ENCODE data around the gene ANKRD2.

ANKRD2 gene

DNA sequence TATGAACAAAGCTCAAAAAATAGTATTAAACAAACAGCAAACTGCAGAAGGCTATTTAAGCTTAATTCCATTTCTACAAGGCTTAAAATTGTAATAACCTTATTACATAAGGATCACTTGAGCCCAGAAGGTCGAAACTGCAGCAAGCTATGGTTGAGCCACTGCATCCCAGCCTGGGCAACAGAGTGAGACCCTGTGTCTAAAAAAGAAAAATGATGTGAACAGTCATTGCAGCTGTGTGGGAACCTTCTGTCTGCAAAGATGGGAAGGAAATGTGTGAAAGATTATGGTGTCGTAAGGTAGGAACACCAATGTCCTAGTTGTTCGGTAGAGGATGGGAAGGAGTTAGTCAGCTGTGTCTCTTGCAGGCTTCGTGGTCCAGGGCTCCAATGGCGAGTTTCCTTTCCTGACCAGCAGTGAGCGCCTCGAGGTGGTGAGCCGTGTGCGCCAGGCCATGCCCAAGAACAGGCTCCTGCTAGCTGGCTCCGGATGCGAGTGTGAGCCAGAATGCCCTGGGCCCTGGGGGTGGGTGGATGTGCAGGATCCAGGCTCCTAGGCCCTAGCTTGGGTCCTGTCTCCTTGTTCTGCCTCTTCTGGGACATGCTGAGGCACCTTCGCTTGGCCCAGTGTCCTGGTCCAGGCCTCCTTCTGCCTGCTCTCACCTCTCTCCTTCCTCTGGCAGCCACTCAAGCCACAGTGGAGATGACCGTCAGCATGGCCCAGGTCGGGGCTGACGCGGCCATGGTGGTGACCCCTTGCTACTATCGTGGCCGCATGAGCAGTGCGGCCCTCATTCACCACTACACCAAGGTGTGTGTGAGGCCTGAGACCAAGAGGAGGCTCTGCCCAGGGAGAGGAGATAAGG lies 26.1 kb downstream of the ANKRD2 start:
- TF ChIP-seq Cebpa-rat (IDR thresholded peaks at IDR 0.05): no peak
- H3K4me3 ChIP-seq: no peak overlapping the region
- no peak overlapping the region for H3K9ac ChIP-seq
- H3K9me3 ChIP-seq: no peaks in the 10 kb centered on the region
- H3K4me2 ChIP-seq: peak overlapping the region; percentile 31; the same call in 1 of the 2 replicates
- H4K20me1 ChIP-seq: no peaks in the 10 kb centered on the region
- H3K4me1 ChIP-seq: peaks cover 6% of the 10 kb centered on the region; the same call in 1 of the 2 replicates
- no peaks in the 10 kb centered on the region for H3K36me3 ChIP-seq
- no peak overlapping the region for H3K27ac ChIP-seq
- no peaks in the 10 kb centered on the region for H3K27me3 ChIP-seq

DNA sequence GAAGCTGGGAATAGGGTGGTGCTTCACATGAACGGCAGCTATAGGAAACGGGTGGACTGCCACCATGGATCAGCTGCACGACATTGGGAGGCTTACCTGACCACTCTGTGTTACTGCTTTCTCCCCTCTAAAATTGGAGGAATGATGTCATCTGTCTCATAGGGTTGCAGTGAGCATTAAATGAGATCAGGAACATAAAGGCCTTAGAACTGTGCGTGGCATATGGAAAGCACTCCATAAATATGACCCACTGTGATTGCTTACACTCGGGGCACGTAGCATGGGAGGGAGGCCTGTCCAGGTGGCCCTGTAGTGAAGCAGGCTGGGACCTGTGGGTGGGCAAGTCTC lies 26.7 kb downstream of the ANKRD2 start:
- Histone ChIP-seq H3K4me1 (peaks cover 6% of the 10 kb centered on the region; the same call in 1 of the 2 replicates), H3K4me3 (no peak overlapping the region), H3K27me3 (no peaks in the 10 kb centered on the region), H3K9me3 (no peaks in the 10 kb centered on the region), H3K9ac (no peak overlapping the region), H4K20me1 (no peaks in the 10 kb centered on the region), H3K27ac (no peak overlapping the region), H3K36me3 (no peaks in the 10 kb centered on the region), H3K4me2 (no peak overlapping the region)
- TF ChIP-seq Cebpa-rat (IDR thresholded peaks at IDR 0.05): no peak

DNA sequence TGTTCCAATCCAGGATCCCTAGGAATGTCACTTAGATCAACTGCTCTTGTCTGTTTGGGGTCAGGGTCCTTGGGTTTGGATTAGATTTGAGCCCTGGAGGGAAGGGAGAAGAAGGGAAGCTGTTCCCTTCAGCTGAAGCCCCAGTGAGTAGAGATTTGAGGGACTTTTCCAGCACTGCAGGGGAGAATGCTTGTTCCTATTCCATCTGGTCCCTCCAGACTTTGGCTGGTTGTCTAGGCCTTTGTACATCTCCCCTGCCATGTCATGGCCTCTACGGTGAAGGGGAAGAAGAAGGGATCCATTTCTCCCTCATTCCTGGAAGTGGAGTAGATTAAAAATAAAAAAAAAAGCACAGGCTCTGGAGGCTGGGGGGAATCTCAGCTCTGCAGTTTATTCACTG lies 28.0 kb downstream of the ANKRD2 start:
- TF ChIP-seq Cebpa-rat (IDR thresholded peaks at IDR 0.05): no peak
- no peak overlapping the region for H3K27ac ChIP-seq
- no peak overlapping the region for H3K9ac ChIP-seq
- H4K20me1 ChIP-seq: no peaks in the 10 kb centered on the region
- no peaks in the 10 kb centered on the region for H3K36me3 ChIP-seq
- H3K9me3 ChIP-seq: no peaks in the 10 kb centered on the region
- no peaks in the 10 kb centered on the region for H3K27me3 ChIP-seq
- peaks cover 6% of the 10 kb centered on the region; the same call in 1 of the 2 replicates for H3K4me1 ChIP-seq
- H3K4me2 ChIP-seq: no peak overlapping the region
- no peak overlapping the region for H3K4me3 ChIP-seq

DNA sequence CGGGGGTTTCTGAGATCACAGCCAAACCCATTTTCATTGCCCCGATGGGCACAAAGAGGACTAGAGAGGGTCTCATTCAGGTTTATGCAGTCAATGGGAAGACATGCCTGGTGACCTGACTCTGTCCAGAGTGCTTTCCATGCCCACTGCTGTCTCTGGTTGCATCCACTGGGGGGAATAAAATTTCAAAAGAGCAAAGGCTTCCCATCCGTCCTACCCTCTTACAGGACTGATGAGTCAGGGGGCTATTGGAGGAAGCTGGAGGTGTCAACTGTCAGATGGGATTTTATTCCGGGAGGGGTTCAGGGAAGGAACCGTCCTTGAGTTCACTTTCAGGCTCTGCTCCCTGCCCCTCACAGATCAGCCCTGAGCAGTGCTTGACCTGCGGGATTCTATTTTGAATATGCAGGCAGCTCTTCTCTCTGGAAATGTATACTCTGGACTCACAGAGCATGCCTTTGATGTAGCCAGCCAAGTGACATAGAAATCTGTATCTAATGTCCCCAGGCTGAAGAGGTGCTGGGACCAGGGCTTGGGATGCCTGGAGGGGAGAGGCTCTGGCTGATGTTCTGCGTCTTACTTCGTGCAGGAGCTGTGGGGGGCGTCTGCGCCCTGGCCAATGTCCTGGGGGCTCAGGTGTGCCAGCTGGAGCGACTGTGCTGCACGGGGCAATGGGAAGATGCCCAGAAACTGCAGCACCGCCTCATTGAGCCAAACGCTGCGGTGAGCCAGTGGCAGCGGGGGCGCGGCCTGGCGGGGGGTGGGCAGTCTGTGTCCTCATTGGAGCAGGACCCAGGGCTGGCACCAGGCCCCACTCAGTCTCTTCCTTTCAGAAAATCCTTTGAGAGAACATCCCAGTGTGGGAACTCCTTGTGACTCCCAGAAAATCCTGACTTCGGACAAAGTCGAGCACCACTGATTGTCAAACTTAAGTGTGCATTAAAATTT lies 29.0 kb downstream of the ANKRD2 start:
- no peaks in the 10 kb centered on the region for H3K9me3 ChIP-seq
- peaks cover 9% of the 10 kb centered on the region for H3K4me1 ChIP-seq
- no peaks in the 10 kb centered on the region for H4K20me1 ChIP-seq
- no peak for TF ChIP-seq Cebpa-rat (IDR thresholded peaks at IDR 0.05)
- H3K4me3 ChIP-seq: no peak overlapping the region
- H3K36me3 ChIP-seq: no peaks in the 10 kb centered on the region
- no peak overlapping the region for H3K4me2 ChIP-seq
- no peak overlapping the region for H3K9ac ChIP-seq
- H3K27me3 ChIP-seq: no peaks in the 10 kb centered on the region
- no peak overlapping the region for H3K27ac ChIP-seq

DNA sequence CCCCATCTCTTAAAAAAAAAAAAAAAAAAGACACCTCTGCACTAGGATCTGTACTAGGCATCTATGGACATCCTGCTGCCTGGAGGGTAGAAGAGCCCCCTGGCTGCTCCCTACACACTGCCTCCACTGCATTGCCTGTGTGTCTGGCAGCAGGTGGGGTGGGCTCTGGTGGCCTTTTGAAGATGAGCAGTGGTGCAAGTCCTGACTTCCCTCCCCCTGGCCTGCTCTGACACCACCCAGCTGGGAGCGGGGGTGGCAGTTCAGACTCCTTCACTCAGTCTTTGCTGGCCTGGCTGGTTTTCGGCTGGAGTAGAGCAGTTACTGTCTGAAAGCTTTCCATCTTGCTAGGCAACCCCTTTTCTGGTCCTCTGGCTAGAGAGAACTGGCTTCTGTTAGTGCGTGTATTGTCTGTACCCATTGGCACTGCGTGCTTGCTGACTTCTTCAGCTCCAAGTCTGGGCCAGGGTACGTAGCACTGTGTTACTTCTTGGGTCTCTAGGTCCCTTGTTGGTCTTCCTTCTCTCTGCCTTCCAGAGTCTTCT lies 34.6 kb downstream of the ANKRD2 start:
- Histone ChIP-seq H3K27me3 (no peaks in the 10 kb centered on the region), H3K9ac (no peak overlapping the region), H3K36me3 (no peaks in the 10 kb centered on the region), H3K4me1 (peaks cover 58% of the 10 kb centered on the region), H3K4me3 (no peak overlapping the region), H4K20me1 (no peaks in the 10 kb centered on the region), H3K4me2 (peak overlapping the region; percentile 59), H3K9me3 (no peaks in the 10 kb centered on the region), H3K27ac (0 out of 2 replicates have a peak overlapping the region, but pooled peaks have one; percentile 26)
- TF ChIP-seq Cebpa-rat (IDR thresholded peaks at IDR 0.05): no peak

DNA sequence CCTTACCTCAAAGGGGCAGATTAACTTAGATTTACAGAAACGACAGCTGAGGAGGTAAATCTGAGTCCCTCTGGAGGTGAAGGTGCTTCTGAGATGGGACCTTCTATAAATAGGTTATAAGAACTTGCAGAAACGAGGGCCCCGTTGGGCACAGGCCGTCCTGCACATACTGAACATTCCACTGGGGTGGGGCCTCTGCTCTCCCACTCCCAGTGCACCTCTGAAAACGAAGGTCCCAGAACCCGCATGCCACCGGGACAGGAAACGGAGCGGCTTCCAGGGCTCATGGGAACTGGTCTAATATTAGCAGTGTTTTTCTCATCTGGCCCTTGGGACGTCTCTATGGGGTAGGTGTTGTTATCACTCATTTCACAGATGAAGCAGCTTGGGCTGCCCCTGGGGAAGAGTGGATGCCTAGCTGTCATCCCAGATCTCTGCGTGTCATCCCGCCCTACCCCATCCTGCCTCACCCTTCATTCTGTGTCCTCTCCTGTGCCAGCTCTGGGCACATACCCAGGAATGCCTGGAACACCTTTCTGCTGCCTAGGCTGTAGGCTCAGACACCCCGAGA lies 36.5 kb downstream of the ANKRD2 start:
- Histone ChIP-seq H3K27me3 (no peaks in the 10 kb centered on the region), H3K9ac (no peak overlapping the region; the same call in 1 of the 2 replicates), H3K27ac (peak overlapping the region; percentile 8; the same call in 1 of the 2 replicates), H3K9me3 (no peaks in the 10 kb centered on the region), H3K36me3 (no peaks in the 10 kb centered on the region), H3K4me3 (no peak overlapping the region), H4K20me1 (no peaks in the 10 kb centered on the region), H3K4me1 (peaks cover 60% of the 10 kb centered on the region), H3K4me2 (peak overlapping the region; percentile 79)
- no peak for TF ChIP-seq Cebpa-rat (IDR thresholded peaks at IDR 0.05)

DNA sequence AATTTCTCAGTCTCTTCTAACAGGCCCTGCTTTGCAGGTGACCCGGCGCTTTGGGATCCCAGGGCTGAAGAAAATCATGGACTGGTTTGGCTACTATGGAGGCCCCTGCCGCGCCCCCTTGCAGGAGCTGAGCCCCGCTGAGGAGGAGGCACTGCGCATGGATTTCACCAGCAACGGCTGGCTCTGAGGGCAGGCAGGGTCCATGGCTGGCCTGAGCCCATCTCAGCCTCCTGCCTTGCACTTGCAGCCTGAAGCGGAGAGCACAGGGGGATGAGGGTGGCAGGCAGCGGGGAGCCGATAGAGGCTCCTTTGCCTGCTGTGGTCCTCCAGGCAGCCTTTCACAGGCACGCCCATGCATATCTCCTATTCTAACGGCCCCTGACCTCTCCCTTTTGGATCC lies 38.9 kb downstream of the ANKRD2 start:
- H3K4me3 ChIP-seq: no peak overlapping the region
- no peaks in the 10 kb centered on the region for H4K20me1 ChIP-seq
- no peaks in the 10 kb centered on the region for H3K27me3 ChIP-seq
- peak overlapping the region; percentile 65 for H3K4me2 ChIP-seq
- H3K4me1 ChIP-seq: peaks cover 58% of the 10 kb centered on the region
- TF ChIP-seq Cebpa-rat (IDR thresholded peaks at IDR 0.05): no peak
- no peaks in the 10 kb centered on the region for H3K36me3 ChIP-seq
- H3K27ac ChIP-seq: no peak overlapping the region
- no peaks in the 10 kb centered on the region for H3K9me3 ChIP-seq
- H3K9ac ChIP-seq: 0 out of 2 replicates have a peak overlapping the region, but pooled peaks have one; percentile 26

DNA sequence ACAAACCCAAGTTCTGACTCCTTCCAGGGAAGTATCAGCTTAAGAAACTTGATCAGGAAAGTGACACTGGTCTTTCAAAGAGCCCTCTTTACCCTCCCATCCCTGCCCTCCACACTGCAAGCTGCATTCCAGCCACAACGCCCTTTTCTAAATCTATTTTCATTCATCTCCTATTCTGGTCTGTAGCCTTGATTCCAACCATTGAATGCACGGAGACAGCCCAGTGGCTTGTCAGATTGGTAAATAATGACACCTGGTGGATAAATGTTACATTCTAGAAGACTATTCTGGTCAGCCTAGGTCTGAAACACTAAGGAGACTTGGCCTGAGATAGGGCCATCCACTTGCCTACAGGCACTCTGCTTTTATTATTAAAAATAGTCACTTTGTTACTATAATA lies 39.8 kb downstream of the ANKRD2 start:
- Histone ChIP-seq H3K27me3 (no peaks in the 10 kb centered on the region), H3K36me3 (no peaks in the 10 kb centered on the region), H3K4me3 (no peak overlapping the region), H3K4me1 (peaks cover 49% of the 10 kb centered on the region), H4K20me1 (no peaks in the 10 kb centered on the region), H3K9ac (no peak overlapping the region), H3K9me3 (no peaks in the 10 kb centered on the region), H3K4me2 (no peak overlapping the region), H3K27ac (no peak overlapping the region)
- TF ChIP-seq Cebpa-rat (IDR thresholded peaks at IDR 0.05): no peak

DNA sequence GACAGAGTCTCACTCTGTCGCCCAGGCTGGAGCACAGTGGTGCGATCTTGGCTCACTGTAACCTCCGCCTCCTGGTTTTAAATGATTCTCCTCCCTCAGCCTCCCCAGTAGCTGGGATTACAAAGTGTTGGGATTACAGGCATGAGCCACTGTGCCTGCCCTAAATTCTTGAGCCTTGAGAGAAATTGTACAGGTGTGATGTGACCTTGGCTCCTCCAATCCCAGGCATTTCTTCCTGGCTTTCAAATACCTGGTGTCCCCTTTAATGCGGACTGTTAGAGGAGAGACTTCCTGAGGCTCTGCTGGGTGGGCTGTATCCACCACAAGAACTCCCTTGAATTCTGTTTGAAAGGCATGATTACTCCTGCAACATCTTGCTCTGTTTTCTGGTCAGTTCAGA lies 45.7 kb downstream of the ANKRD2 start:
- H3K4me2 ChIP-seq: no peak overlapping the region
- H3K9me3 ChIP-seq: no peaks in the 10 kb centered on the region
- H3K9ac ChIP-seq: no peak overlapping the region
- no peaks in the 10 kb centered on the region for H3K36me3 ChIP-seq
- no peak overlapping the region for H3K4me3 ChIP-seq
- no peaks in the 10 kb centered on the region for H3K4me1 ChIP-seq
- H4K20me1 ChIP-seq: no peaks in the 10 kb centered on the region
- TF ChIP-seq Cebpa-rat (IDR thresholded peaks at IDR 0.05): no peak
- H3K27me3 ChIP-seq: no peaks in the 10 kb centered on the region
- no peak overlapping the region for H3K27ac ChIP-seq
